ENCODE data around the gene HPSE2.

- TF ChIP-seq EZH2 (IDR thresholded peaks at IDR 0.05) (no peak), POLR2AphosphoS5 (IDR thresholded peaks at IDR 0.05; ENCODE audit: borderline replicate concordance, low read depth, low read length) (no peak), FOXP2 (optimal IDR thresholded peaks at IDR 0.05; ENCODE audit: control extremely low read depth, extremely low read length, insufficient read depth) (no peak)
Observed at GRCh38 chr10:98908868-98909267, 326.8 kb downstream of the HPSE2 start.
